VCaP (cell line): ENCODE results near the gene COX8C.

Experiments used
- H3K27ac ChIP-seq: fragments of 450-650 bp; 2 replicates; pipeline ENCODE4 v1.5.1; 2017
- CTCF ChIP-seq: fragments of 450-650 bp; conservative IDR thresholded peaks from 2 replicates; pipeline ENCODE4 v1.5.1; 2017; ENCODE audit warnings: mild to moderate bottlenecking, moderate library complexity

COX8C gene

GRCh38 chr14:93395231-93395630, 48.2 kb downstream of the COX8C start:
- H3K27ac ChIP-seq = no peak overlapping the region
- no peak for TF ChIP-seq CTCF

GRCh38 chr14:93396456-93396855, 49.5 kb downstream of the COX8C start:
- TF ChIP-seq CTCF = no peak

More at GRCh38 chr14:93396456-93396855, 49.5 kb downstream of the COX8C start:
- no peak overlapping the region for H3K27ac ChIP-seq
